Lung microvascular endothelial cell (primary cell): ENCODE measurements around the gene NCF2. TPM values are rescaled to one million over a fixed set of nuclear protein-coding genes. Genes with fewer than 3 reads are reported as not detected.
"Not testable (repeated sequence)": the region's sequence is repeated elsewhere in the genome, so short reads cannot be mapped to it uniquely, and the experiment has no call there.

ENCODE experiments used
- DNase-seq, 2 donors: peaks; one replicate each; pipeline versions ENCODE4 v3.0.0 to v3.0.0-alpha.2; 2010; ENCODE audit warnings: low read depth in 2 of 2
- total RNA-seq: library from RNA; depleted of rRNA; stranded (reverse); fragments of >200 nt; gene quantifications from 2 replicates; pipeline ENCODE4 v1.2.1, GENCODE V29; 2014

NCF2 gene, protein sequence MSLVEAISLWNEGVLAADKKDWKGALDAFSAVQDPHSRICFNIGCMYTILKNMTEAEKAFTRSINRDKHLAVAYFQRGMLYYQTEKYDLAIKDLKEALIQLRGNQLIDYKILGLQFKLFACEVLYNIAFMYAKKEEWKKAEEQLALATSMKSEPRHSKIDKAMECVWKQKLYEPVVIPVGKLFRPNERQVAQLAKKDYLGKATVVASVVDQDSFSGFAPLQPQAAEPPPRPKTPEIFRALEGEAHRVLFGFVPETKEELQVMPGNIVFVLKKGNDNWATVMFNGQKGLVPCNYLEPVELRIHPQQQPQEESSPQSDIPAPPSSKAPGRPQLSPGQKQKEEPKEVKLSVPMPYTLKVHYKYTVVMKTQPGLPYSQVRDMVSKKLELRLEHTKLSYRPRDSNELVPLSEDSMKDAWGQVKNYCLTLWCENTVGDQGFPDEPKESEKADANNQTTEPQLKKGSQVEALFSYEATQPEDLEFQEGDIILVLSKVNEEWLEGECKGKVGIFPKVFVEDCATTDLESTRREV
- total RNA-seq: under 0.01 TPM in 1 of 2 replicates, not detected in the other

DNA sequence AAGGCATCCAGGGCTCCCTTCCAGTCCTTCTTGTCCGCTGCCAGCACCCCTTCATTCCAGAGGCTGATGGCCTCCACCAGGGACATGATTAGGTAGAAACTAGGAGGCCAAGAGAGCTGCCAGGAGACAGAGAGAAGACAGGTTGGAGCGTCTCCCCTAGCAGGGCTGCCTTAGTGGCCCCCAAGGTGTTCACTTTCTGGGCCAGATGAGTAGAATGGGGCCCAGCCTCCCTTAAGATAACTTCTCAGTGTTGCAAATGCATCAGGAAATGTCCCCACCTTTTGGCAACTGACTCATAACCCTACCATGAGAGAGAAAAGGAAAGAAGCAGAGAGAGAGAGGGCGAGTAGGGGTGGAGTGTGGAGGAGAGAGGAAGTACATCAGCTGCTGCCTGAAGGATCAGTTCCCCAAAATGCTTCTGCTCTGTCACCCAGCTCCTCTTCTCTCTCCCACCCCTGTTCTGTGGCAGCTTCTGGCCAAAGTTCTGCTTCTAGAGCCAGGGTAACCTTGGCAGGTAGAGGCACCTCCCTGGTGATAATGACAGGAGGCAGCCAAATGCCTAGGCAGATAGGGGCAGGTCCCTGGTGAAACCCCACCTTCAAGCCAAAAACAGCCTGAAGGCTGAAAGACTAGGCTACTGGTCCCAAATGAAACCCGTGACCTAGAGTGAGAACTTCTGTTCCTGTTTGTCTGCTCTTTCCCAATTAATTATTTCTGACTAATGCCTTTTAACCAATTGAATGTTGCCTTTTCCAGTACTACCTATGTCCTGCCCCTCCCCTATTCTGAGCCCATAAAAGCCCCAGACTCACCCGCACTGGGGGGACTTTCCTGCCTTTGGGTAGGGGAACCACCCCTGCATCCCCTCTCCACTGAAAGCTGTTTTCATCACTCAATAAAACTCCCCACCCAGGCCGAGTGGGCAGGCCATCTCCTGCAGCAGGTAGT, at the start of gene NCF2:
Gene NCF2 (minus strand): TSS at position 216 of the 948 bp plus-strand sequence. CDS start 130 bp downstream, at position 86.
- DNase-seq: peak in 1 of 2 donors; percentile 26

- DNase-seq: no peak
These were observed 48.6 kb upstream of the NCF2 start for GRCh38 chr1:183638649-183639387.

- DNase-seq: no peak
These were observed 46.5 kb upstream of the NCF2 start for GRCh38 chr1:183636783-183637182.

GRCh38 chr1:183636334-183636682, 46.0 kb upstream of the NCF2 start:
- no peak for DNase-seq

DNA sequence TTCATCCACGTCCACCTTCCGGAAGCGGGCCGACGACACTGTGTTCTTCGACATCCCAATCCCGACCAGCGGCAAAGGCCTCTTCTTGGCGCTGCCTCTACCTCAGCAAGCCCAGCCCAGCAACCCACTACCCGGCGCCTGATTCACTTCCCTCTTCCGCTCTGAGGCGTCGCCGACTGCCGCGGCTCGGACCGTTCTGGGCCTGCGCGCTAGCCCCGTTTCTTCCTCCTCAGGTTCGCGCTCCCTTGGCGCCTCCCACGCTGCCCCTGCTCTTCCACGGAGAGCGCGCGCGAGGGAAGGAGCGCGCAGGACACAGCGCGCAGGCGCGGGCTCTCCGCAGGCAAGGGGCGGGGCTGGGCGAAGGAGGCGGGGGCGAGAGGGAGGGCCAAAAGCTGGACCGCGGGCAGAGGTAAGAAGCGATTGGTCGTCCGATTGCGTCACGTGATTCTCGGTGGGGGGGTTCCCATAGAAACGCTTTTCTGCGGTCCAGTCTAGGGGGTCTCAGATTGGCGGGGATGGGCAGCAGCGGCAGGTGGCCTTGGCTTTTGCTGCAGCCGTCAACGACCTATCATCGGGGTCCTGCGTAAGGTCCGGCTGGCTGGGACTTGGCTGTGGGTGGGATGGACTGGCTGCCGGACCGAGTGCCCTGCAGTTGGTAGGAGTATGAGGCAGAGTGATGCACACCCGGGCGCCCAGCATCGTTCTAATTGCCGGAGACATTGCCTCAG, 45.5 kb upstream of the NCF2 start, which contains the start of gene ARPC5:
Gene ARPC5 (minus strand): TSS at position 178 of the 728 bp plus-strand sequence. CDS start 124 bp downstream, at position 54.
- DNase-seq: peak; percentile 99

GRCh38 chr1:183635099-183635605, 44.9 kb upstream of the NCF2 start:
- DNase-seq: peak in 1 of 2 donors; percentile 29

DNA sequence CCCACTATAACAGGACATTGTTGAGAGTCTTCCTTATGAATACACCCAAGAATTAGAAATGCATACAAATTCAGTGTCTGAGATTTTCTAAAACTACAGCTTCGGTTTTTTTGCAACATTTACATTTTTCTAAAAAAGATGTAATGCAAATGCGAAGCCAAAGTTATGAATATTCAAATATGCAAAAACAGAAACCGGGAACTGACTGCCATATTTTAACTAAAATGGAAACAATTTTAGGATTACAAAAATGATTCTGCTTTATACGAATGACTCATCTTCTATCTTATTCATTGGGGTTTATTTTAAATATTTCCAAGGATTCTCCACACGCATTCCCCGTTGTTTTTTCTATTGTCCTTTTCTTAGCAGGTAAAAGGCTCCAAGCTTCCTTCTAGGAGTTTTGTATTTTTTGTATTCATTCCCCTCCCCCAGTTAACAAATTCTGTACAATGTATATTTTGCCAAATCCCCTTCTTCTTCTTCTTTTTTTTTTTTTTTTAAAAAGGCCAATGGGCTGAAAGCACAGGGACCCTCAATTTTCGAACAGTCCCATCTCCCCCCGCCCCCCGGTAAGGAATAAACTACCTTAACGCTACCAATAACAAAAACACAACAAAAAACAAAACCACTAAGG, 44.3 kb upstream of the NCF2 start:
- DNase-seq: no peak

DNA sequence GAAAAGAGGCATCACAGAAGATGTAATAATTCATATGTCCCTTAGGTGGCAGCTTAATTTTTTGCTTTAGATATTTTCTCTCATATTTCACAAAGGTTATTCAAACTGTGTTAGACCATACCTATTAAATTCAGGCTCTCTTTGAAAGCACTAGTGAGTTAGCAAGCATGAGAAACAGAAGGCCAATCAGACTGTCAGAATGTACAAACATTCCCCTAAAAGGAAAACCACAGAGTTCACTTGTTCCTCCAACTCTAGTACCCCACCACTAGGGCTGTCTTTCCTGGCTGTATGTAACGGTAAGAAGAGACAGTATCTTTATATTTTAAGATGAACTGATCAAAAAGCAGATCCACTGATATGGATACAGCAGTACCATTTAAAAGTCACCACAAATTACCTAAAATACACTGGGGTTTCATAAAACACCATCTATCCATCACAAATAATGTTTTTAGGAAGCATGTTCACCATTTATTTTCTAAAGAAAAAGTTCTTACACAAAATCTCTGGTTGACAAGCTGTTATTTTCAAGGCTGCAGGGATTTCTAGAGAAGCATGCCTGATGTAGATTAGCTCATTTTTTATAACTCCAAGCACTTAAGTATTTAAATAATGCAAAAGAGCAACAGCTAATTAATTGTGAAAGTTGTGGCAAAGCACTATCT, 43.6 kb upstream of the NCF2 start:
- peak; percentile 85 to 86 for DNase-seq

- no peak for DNase-seq
These were observed 42.7 kb upstream of the NCF2 start for GRCh38 chr1:183632964-183633363.

DNA sequence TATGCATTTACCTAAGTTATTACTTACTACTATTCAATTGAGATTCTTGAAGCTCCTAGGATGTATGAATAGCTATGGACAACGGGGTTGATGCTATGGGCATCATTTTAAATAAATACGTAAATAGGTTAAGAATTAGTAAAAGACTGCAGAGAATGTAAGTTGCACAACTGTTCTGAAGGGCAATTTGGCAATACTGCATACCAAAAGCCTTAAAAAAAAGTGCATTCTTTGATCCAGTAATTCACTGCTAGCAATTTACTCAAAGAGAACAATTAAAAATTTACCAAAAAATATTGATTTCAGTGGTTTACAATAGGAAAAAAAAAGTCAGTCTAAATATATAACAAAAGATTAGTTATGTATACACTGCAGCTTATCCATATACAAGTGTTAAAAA, 41.9 kb upstream of the NCF2 start:
- no peak for DNase-seq

- no peak for DNase-seq
These were observed 40.5 kb upstream of the NCF2 start for GRCh38 chr1:183630748-183631147.

DNA sequence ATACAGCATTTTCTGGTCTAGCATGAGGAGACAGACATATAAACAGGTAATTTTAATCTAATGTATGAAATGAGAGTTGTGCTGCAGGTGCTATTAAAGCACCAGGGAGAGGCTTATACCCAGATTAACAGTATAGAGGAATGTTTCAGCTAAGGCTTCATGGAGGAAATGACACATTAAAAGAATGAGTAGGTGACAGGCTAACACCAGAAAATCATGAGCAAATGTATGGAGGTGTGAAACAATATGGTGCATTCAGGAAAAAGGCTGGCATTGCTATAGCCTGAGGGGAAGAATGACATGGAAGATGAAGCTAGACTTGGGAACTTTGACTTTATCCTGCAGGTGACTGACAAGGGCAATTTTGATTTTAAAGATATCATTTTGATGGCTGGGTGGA, 38.3 kb upstream of the NCF2 start:
- DNase-seq: no peak

GRCh38 chr1:183626236-183626635, 36.0 kb upstream of the NCF2 start:
- DNase-seq: peak in 1 of 2 donors; percentile 32

GRCh38 chr1:183622884-183623785, 32.9 kb upstream of the NCF2 start:
- peak; percentile 72 to 80 for DNase-seq

GRCh38 chr1:183622013-183622412, 31.8 kb upstream of the NCF2 start:
- no peak for DNase-seq

DNA sequence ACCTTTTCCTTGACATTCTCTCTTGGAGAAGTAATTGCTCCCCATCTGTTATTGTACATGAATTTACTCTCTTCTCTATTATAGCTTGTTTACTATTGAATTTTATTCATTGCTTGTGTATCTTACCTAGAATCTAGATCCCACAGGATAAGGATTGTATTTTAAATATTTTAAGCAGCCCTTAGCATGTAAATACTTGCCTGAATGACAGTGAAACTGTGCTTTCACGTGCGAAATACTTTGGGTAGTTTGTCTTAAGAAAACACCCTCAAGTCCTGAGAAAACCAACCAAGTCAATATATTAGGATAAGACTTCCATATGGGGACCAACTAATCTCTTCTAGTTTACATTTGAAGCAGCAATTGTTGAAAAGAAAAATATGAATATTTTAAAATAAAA, 30.1 kb upstream of the NCF2 start:
- DNase-seq: no peak

- DNase-seq: no peak
These were observed 29.5 kb upstream of the NCF2 start for GRCh38 chr1:183619781-183620180.

DNA sequence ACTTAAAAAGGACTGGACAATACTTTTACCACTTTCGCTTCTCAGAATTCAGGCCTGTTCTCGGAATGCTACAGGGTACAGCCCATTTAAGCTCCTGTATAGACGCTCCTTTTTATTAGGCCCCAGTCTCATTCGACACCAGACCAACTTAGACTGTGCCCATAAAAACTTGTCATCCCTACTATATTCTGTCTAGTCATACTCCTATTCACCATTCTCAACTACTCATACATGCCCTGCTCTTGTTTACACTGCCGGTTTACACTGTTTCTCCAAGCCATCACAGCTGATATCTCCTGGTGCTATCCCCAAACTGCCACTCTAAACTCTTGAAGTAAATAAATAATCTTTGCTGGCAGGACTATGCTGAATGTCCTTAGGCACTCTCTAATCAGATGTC, 27.9 kb upstream of the NCF2 start:
- DNase-seq: not testable (repeated sequence)
